GM21390 (cell line): ENCODE results near the gene GSTM4.

Source experiments
- ATAC-seq: cut with Tn5 transposase; IDR thresholded peaks from one replicate; pipeline ENCODE4 v1.9.1; 2021; ENCODE audit not compliant: unreplicated experiment

The GSTM4 gene

DNA sequence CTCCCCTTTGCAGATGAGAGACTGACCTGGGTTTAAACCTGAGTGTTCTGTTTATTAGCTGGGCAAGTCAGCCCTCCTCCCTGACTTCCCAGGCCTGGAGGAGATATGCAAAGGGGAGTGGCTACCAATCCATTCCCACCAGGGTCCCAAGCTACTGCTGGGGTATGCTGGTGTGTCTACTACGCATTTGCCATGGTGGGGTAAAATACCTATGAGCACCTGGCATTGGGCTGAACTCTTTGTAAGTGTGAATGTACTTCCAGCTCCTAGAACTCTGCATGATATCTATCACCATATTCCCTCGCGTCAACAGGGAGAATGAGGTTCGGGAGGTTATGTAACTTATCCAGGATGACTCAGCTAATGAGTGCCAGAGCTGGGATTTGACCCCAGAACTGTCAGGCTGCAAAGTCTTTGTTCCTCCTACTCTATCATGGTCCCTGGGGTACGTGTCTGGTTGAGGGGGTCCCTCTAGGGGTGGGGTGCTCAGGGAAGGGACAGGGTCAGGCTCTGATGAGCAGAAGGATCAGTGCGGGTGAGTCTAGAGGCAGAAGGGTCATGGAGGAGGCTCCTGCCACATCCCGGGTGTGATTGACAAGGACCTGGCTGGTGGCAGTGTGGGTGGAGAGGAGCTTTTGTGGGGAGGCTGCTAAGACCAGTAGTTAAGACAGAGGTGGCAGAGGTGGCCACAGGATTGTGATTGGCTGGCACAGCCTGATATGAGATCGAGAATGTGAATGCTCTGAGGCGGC, 19.5 kb upstream of the GSTM4 start:
- ATAC-seq = no peak

DNA sequence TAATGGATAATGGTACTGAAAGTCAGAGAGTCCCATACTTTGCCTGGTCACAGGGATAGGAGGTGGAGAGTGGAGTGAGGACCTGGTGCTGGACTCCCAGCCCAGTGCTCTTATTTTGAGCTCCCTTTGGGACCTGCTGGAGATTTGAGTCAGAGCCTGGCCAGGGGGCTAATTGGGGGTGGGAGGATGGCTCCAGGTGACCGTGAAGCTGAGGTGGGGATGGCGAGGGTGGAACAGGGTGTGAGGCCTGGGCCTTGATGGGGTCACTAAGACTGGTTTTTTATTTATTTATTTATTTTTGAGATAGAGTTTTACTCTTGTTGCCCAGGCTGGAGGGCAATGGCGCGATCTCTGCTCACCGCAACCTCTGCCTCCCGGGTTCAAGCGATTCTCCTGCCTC, 18.5 kb upstream of the GSTM4 start:
- no peak for ATAC-seq

DNA sequence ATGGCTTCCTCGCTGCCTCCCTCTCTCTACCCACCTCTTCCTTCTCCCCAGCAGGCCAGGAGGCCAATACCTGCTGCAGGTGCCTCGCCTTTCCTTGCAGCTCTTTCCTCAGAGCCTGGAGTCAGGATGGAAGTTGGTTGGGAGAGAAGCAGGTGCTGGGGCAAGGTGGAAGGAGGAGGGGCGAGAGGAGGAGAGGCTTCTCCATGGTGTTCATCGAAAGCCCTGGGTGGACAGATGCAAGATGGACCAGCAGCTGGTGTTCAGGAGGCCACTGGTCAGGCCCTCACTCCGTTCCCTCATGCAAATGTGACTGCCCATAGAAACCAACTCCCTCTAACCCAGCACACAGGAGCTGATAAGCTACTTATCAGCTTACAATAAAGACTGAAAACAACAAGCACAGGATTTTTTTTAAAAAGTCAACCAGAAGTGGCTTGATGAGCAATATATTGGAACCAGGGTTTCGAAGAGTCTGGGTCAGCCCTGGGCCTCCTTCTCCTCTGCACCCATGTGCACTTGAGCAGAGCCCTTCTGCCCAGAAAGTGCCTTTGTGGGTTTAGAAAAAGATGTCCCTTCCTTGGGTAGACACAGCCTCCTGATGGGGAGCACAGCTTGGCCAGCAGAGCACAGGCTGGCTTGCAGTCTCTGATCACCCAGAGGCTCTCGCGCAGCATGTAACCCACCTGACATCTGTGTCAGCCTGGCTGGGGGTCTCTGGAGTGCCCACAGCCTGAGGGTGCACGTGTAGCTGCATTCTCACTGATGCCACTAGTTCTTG, 16.6 kb upstream of the GSTM4 start:
- ATAC-seq = no peak

- ATAC-seq = no peak
Observed at GRCh38 chr1:109639841-109640184, 16.1 kb upstream of the GSTM4 start.

- peak; percentile 65 for ATAC-seq
Observed at GRCh38 chr1:109640285-109640865, 15.5 kb upstream of the GSTM4 start.

- ATAC-seq = no peak
Observed at GRCh38 chr1:109641078-109641740, 14.7 kb upstream of the GSTM4 start.

- ATAC-seq = no peak
Observed at GRCh38 chr1:109641861-109642260, 14.0 kb upstream of the GSTM4 start.

- ATAC-seq = no peak
Observed at GRCh38 chr1:109642626-109643025, 13.3 kb upstream of the GSTM4 start.

DNA sequence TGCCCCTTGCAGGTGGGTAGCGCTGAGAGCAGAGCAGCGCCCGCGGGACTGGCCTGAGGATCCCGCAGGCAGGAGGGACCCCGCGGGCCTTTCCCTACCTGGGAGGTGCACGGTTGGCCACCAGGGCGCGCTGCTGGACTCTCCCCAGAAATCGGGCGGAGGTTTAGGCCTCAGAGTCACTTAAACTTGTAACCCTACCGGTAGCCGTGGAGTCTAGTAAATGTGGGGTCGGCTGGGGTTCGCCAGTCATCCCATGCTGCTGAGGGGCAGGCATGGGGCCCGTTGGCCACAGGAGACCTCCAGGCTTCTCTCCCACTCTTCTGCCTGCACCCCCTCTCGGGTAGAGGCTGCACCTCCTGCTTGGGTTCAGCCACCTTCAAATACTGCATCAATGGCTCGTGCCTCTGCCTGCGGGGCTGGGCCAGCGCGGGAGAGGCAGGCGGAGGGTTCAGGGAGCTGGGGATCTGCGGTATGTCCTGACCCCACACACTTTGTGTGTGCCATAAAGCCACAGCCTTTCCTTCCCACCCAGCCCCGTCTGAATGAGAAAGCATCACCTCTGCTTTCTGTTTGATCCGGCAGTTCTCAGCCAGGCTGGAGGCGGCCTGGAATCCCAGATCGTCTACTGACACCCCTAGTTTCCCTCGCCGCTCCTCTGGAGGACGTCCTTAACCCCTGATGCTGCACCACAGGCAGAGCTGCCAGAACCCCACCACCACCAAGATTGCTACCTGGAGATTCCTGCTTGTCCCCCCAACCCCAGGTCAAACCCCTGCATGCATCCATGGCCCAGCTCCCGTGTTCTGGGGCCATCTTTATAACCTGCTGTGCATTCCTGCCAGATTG, 12.3 kb upstream of the GSTM4 start:
- peak; percentile 93 for ATAC-seq

DNA sequence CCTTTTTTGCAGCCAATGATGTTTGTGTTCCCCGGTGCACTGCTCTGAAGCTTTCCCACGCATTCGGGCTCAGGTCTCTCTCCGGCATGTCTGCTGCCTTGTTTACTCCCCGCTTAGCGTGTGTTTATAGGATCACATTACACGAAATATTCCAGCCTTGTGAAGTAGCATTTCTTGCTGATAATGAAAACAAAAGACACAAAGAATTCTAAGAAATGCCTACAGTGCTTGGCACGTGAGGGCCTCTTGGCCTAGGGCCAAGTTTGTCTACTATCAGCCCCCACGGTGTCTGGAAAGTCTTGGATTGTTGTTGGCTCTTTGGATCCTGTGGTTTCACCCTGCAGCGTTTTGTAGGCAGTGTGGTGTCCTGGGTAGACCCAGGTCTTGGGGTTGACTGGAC, 11.2 kb upstream of the GSTM4 start:
- ATAC-seq = no peak

GRCh38 chr1:109649491-109649914, 6.4 kb upstream of the GSTM4 start:
- no peak for ATAC-seq

DNA sequence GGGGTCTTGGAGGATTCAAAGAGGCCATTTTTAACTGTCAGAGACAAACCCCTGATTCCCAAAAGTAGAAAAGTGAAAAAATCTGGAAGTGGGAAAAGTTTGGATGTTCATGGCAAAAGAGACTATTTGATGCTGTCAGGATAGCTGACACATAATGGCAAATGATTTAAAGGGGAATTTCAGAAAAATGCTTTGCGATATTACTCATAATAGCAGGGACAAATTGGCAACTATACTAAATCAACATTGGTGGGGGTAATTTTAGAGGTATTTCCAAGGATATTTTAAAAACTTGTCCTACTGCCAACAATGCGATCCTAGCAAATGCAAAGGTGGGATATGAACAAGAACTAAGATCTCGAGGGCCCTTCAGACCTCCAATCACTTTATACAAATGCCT, 5.3 kb upstream of the GSTM4 start:
- ATAC-seq = no peak

- ATAC-seq = no peak
Observed at GRCh38 chr1:109652402-109652801, 3.5 kb upstream of the GSTM4 start.

- ATAC-seq = no peak
Observed at GRCh38 chr1:109653306-109653705, 2.6 kb upstream of the GSTM4 start.

DNA sequence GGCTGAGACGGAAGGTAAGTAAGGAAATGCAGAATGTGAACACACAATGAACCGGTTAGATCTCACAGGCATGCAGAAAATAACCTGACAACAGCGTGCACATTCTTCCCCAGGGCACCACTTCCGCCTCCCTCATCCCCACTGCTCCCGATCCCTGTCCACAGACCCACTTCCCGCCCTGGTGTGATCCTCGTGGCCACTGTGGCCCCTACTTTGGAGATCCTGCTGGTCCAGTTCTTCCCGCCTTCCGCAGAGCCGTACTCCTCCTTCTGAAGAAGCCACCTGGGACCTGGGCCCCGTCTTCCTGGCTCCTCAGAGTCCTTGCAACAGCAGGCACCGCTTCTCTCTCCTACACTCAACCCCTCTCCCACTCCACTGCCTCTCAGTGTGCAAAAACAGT, 1.4 kb upstream of the GSTM4 start:
- ATAC-seq = no peak

DNA sequence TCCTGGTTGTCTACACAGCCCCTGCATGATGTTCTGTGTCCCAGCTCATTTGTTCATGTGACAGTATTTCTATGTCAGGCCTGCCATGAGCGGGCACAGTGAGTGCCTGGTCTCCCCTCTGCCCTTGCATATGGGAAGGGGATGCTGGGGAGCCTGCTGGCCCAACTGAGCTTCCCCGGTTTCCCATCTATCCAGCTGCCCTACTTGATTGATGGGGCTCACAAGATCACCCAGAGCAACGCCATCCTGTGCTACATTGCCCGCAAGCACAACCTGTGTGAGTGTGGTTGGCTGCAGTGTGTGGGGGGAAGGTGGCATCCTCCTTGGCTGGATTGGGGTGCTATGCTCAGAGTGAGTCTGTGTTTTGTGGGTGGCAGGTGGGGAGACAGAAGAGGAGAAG, 1.5 kb downstream of the GSTM4 start:
- ATAC-seq = no peak

- ATAC-seq = no peak
Observed at GRCh38 chr1:109657970-109658369, 2.1 kb downstream of the GSTM4 start.

DNA sequence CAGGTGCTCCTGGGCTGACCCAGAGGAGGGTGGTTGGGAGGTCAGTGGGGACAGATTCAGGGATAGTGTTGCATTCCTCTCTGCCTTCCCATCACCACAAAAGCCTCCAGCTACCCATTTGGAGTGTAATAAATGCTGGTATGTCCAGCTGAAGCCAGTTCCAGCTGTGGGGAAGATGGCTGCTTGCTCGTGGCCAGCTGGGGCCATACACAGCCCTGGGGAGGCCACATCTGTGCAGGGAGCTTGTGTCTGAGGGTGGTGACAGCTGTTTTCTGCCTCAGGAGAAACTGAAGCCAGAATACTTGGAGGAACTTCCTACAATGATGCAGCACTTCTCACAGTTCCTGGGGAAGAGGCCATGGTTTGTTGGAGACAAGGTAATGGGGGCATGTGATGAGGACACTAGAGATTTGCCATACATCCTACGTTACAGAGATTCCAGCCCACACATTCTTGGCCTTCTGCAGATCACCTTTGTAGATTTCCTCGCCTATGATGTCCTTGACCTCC, 2.7 kb downstream of the GSTM4 start:
- no peak for ATAC-seq

- ATAC-seq = no peak
Observed at GRCh38 chr1:109659145-109659544, 3.2 kb downstream of the GSTM4 start.

- no peak for ATAC-seq
Observed at GRCh38 chr1:109659997-109660690, 4.2 kb downstream of the GSTM4 start.
